Stimulated activated CD8-positive, alpha-beta memory T cell treated with anti-CD3 and anti-CD28 coated beads, Interleukin-7, amount 100 ng/mL, for 24 hours (primary cell): ENCODE results near the gene PKD2.

ENCODE experiments used
- DNase-seq: peaks from one replicate; pipeline ENCODE4 v3.0.0-alpha.2; 2020; ENCODE audit warnings: low read depth

Gene PKD2

DNA sequence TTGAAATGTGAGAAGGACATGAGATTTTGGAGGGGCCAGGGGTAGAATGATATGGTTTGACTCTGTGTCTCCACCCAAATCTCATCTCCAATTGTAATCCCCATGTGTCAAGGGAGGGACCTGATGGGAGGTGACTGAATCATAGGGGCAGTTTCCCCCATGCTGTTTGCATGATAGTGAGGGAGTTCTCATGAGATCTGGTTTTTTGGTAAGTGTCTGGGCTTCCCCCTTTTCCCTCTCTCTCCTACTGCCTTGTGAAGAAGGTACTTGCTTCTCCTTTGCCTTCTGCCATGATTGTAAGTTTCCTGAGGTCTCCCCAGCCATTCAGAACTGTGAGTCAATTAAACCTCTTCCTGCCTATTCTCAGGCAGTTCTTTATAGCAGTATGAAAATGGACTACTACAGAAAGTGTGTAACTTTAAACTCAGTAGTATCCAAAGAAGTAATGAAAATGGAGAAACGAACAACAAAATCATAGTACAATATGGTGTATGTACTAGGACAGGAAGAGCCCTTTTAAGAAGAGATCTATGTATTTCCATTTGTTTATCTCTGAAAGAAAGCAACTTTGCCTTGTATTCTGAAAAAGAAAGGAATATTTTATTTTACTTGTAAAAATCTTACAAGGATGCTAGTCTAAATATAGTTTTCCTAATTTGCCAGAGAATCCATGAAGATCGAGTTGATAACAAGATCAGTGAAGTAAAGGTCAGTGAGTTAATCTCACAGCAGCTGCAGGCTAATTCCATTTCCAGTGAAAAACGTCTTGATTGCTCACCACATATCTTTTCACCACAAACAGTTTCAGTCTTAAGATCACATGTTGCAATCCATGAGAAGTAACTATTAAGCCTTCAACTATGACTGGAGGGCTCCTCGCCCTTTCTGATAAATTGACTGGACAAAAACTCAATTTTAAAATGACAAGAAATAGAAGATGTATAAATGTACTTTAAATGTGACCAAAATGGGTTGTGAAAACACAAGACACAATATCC, 20.5 kb downstream of the PKD2 start:
- no peak for DNase-seq

DNA sequence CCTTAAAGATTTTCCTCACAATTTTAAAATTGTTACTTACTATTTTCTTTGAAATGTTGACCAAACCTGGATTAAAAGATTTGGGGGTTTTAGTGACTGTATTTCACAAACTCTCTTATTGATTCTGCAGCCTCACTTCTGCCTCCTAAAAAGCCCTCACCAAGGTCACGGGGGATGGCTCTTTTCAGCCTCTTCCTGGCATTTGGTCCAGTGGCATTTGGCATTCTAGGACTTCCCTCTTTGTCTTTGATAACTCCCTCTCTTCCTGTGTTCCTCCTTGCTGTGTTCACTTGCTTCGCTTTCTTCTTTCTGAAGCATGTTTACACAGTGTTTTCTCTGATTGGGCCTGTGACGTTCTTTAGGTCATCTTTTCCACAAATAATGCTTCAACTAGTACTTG, 21.5 kb downstream of the PKD2 start:
- DNase-seq = no peak

DNA sequence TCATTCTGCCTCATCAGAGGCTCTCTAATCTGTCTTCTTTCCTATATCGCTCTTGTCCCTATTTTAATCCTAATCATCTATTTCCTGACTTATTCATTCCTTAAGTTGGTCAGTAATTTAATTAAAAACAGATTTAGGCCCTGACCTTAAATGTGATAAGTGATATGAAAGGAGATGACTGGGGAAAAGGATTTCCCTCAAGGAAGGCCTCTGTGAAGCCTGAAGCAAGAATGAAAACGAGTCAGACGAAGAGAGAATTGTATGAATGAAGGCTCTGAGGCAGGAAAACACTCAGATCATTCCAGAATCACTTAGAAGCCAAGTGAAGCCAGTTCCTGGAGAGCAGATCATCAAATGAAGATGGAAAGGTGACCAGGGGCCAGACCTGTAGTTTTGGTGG, 22.1 kb downstream of the PKD2 start:
- DNase-seq = no peak

DNA sequence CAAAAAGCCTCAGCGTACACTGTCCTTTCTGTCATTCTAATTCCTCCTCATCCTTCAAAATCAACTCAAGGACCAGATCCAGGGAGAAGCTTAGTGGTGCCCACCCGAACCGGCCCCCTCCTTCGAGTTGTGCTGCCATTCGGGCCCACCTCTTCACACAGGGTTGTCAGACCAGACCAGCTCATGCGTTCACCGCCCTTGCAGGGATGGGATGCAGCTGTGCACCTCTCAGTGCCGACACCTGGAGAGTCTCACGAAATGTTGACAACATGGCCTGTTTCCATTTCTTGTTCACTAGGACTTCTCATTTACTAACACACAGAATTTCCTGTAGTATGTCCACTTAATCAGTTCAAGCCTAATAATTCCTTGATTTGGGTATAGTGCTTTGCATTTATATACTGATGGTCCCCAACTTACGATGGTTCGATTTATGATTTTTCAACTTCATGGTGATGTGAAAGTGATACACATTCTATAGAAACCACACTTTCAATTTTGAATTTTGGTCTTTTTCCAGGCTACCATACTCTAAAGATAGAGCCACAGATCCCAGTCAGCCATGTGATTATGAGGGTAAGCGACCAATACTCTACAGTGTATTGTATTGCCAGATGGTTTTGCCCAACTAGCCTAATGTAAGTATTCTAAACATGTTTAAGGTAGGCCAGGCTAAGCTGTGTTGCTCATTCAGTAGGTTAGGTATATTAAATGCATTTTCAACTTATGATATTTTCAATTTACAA, 23.3 kb downstream of the PKD2 start:
- DNase-seq = no peak

DNA sequence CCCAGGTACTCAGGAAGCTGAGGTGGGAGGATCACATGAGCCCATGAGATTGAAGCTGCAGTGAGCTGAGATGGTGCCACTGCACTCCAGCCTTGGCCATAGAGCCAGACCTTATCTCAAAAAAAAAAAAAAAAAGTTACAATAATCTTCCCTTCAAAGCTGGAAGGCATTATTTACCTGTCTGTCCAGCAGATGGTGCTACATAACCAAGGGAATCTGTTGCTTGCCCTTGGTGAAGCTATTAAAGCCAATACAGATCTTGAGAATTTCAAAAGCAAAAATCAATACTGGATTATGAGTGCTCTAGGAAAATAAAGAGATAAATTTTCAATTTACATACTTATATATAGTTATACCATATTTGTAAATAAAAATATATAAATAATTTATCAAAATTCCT, 25.9 kb downstream of the PKD2 start:
- no peak for DNase-seq

DNA sequence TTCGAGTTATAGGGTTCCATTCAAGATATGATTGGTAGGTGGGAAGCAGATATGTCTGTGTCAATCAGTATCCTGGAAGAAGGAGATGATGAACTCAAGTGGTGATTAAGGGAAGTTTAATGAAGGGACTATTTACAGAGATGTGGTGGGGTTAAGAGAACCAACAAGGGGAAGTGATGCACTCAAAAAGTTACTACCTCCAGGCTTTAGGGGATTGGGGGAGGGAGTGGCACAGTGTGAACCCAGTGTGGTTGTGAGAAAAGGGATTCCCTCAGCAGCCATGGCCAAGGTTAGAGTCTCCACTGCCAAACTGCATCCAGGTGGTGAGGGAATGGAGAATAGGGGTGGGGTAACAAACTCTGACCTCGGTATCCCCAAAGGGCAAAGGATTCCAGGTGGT, 27.9 kb downstream of the PKD2 start:
- no peak for DNase-seq

DNA sequence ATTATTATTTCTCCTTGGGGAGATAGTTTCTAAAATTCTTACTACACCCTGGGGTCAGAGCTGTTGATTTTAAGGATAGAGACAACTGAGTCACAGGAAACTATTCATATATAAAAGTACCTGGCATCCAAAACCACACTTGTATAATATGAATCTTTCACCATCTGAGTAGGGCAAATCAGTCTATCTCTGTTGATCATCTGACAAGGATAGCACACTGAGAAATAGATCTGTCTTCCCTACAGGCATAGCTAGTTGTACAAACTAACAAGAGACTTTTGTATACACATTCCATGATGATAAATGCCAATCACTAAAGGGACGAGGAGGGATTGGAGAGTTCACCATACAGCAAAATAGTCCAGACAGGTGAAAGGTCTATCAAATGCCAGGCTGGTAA, 30.0 kb downstream of the PKD2 start:
- no peak for DNase-seq

DNA sequence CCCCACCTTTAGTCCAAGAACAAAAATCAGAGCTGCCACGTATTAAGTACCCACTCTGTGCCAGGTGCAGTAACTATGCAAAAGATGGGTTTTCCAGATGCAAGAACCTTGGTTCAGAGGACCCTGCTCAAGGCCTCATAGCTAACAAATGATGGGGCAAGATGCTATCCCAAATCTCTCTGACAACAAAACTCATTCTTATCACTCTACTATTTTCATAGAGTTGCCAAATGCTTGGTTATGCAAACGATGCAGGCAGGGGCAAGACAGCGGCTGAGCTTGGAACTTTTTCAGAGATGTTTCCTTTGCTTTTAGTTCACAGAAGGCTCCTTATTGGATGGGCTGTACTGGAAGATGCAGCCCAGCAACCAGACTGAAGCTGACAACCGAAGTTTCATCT, 30.5 kb downstream of the PKD2 start:
- no peak for DNase-seq

DNA sequence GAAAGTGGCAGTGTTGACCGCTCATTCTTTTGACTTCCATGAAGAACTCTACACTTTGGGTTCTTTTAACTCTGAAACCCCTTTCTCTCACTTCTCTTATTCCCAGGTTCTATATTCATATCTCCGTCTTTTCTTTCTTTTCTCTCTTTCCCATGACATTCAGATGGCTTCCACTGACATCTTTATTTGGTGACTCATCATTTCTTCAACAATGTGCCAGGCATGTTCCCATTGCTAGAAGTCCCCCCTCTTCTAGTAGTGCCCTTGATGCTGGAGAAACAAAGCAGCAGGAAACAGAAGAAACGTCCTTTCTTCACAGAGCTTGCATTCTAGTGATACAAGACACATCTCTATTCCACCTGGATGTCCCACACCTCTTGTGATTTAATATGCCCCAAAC, 33.3 kb downstream of the PKD2 start:
- no peak for DNase-seq

DNA sequence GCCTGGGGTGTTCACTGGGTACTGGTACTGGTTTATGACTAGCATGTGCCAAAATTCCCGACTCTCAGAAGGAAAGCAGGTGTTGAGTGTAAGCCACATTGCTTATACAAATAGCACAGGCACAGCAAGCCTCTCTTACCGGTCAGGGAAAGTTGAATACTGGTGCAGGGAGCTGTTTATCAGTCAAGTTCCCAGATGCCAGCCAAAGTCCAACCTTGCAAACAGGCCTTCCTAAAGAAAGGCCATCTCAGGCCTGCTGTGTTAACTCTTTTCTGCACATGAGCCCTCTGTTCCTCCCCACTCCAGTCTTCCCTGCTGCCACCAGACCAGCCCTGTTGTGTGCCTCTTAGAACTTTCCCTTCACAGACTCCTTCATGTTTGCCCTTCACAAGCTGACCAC, 34.2 kb downstream of the PKD2 start:
- DNase-seq = no peak

DNA sequence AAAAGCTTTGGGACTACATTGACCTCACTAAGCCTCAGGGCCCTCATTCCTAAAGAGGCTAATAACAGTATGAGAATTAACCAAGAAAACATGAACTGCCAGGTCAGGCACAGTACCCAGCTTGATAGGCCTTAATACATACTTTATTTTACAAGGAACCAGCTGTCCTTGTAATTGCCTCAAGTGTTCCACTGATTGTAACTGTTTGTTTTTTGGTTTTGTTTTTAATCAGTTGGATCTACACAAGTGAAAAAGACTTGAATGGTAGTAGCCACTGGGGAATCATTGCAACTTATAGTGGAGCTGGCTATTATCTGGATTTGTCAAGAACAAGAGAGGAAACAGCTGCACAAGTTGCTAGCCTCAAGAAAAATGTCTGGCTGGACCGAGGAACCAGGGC, 35.6 kb downstream of the PKD2 start:
- no peak for DNase-seq

DNA sequence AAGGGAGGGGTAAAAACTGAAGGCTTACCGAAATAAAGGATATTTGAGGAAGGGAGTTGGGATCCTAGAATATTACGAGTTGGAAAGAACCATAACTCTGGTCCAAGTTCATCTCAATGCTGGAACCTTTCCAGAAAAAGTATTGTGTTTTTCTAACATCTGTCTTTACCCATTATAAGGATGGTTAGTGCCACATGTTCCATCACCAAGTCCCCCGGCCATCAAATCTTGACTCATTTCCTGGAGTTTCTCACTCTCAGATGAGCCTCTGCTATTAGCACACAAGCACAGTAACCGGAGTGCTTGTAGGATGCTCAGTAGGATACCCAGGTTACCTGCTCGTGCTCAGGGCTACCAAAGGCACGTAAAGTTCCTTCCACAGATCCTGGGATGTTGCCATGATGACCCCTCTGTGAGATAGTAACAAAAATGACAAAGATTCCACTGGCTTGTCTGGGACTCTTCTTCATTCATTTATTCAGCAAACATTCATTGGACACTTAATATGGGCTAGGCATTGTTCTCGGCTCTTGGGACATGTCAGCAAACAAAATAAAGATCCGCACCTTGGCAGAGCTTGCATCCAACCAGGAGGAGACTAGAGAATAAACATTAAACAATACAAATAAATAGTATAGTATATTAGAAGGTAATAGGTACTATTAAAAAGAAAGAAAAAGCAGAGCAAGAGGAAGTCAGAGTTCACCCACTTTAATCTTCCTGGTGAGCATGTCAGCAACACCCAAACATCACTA, 36.3 kb downstream of the PKD2 start:
- no peak for DNase-seq

DNA sequence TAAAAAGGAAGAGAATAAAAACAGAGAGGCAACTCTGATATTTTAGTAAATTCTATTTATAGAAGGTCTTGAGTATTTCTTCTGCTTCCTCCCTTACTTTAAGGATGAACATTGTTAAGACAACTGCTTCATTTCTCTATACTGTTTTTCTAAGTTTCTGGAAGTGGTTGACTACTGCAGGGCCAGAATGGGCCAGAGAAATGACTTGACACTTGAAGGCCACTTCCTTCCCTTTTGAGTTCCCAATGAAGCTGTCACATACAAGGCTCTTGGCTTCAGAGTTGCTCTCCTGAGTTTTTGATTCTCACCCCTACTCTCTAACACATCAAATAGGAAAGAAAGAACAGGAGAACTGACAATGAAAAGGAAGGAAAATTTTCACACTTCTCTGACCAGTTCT, 37.6 kb downstream of the PKD2 start:
- no peak for DNase-seq

DNA sequence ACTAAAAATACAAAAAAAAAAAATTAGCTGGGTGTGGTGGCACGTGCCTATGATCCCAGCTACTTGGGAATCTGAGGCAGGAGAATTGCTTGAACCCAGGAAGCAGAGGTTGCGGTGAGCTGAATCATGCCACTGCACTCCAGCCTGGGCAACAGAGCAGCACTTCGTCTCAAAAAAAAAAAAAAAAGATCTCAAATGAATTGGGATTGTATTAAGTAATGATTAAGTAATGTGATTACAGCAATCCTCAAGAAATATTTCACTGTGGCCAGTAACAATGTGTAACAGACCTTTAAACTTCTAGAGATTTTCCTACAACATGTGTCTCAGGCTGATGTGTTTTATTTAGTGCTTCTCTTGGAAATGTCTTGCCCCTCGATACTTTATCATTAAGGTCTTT, 46.8 kb downstream of the PKD2 start:
- DNase-seq = no peak

DNA sequence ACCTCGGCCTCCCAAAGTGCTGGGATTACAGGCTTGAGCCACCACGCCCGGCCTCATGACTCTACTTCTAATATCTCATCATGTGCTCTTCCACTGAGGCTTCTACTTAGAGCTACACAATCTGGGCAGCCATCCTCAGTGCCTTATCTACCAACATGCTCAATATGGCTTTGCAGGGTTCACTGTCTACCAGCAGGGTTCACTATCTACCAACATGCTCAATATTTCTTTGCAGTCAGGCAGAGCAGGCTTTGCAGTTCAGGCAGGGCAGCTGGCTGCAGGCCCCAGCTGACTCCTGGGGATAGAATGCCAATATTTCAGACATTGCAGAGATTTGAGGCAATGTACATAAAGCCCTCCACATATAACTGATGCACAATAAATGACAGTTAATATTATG, 47.5 kb downstream of the PKD2 start:
- no peak for DNase-seq

DNA sequence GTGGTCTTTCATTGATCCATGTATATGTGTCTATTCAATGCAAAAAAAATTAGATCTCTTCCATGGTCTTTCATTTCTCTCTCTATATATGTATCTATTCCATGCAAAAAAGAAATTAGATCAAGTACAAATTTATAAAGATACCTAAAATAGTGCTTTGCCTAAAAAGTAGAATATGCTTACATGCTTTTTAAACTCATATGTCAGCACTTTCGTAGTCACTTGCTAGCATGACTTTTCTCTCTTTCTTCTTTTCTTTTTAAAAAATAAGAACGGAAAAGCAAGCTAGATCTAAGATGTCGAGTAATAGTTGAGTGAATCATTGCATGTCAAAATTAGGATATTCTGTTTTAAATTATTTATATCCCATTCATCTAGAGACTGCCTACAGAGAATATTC, 50.9 kb downstream of the PKD2 start:
- no peak for DNase-seq

DNA sequence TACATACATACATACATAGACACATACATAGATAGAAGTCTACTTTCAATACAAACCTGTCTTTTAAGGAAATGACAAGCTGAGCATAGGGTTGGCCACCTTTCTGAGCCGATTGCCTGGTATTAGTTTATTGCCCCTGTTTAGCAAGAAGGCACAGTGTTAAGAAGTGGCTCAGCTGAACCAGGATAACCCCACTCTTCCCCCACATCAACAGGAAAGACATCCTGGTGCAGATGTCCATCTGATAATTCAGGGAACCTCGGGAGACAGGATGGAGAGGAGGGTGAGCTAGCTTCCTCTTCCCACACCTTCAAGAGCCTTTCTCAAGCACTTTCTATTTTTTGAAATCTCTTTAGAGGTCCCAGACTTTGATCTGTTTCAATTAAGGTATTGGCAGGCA, 52.3 kb downstream of the PKD2 start:
- DNase-seq = no peak

DNA sequence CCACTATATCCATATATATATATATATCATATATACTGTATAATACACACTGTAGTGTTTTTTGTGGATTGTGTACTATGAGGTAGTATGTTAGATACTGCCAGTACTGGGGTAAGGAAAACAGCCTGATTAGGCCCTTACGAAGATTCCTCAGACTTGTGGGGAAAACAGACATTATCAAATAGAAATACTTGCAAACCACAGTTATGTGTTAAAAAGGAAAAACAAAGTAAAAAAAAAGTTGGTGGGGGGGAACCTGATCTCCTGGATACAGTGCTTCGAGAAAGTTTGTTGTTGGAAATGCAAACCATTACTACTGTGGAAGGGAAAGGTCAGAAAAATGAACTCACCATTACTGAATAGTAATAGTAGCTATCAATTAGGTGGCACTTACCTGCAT, 53.0 kb downstream of the PKD2 start:
- no peak for DNase-seq

DNA sequence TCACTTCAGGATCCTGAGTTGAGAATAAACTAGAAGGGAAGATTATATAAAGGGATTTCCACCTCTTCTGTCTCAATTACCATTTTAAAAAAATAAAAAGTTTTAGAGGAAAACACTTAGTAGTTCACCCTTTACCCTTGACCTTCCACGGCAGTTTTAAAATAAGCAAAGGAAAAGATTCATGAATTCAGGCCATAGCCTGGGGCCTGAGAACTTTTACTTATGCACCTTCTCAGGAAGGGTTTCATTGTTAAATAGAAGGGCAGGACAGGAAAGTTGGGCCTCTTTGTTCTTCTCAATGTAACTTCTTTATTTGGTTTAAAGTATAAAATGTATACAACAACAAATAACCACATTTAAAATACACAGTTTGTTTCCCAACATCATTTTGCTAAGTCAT, 54.9 kb downstream of the PKD2 start:
- DNase-seq = no peak

DNA sequence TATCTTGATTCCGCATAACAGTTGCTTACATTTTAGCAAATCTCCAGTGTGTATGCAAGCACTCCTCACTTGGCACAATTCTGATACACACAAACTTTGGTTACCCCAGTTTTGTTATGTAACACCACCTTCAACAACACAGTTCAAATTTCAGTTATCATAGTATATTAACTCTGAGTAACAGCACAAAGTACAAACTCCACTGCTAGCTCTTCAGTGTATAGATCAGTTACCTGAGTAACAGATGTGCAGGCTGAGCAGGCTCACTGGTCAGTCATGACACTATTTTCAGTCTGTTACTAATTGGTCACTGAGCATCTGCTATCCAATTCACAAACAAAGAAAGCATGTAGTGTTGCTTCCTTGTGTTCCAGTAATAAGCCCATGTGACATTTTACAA, 55.4 kb downstream of the PKD2 start:
- no peak for DNase-seq

DNA sequence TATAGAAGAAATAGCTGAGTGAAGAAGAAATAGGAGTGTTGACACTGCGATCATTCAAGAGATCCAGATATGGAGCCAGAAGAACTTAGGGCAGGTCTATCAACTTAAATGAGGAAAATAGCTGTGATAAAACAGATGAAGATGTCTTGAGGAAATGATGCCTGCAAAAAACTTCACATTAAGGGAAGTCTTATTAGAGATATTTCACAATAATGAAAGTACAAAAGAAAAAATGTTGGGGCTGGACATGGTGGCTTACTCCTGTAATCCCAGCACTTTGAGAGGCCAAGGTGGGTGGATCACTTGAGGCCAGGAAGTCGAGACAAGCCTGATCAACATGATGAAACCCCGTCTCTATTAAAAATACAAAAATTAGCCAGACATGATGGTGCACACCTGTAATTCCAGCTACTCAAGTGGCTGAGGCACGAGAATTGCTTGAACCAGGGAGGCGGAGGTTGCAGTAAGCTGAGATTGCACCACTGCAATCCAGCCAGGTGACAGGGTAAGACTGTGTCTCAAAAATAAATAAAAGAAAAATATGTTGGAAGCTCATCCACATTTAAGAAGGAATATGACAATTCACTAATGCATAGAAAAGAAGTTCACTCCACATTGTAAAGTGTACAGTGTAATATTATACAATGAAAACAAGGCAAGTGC, 56.3 kb downstream of the PKD2 start:
- no peak for DNase-seq

DNA sequence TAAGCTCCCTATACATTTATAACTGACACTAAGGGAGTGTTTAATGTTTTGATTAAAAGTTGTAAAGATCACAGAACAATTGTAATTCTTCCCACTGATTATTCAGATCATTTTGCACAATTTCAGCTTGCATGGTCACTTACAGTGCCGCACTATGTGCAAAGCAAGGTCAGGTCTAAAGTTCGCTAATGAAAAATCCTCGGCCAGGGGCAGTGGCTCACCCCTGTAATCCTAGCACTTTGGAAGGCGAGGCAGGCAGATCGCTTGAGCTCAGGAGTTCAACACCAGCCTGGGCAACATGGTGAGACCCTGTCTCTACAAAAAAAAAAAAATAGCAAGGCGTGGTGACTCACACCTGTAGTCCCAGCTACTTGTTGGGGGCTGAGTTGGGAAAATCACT, 57.0 kb downstream of the PKD2 start:
- no peak for DNase-seq
